ENCODE results near the gene EXT2. TPM values are rescaled to one million over a fixed set of nuclear protein-coding genes. Genes with fewer than 3 reads are reported as not detected.

The EXT2 gene
- total RNA-seq, 4 donors from 2014 or later, result 63.9 to 66.6 (median 65.9) TPM

DNA sequence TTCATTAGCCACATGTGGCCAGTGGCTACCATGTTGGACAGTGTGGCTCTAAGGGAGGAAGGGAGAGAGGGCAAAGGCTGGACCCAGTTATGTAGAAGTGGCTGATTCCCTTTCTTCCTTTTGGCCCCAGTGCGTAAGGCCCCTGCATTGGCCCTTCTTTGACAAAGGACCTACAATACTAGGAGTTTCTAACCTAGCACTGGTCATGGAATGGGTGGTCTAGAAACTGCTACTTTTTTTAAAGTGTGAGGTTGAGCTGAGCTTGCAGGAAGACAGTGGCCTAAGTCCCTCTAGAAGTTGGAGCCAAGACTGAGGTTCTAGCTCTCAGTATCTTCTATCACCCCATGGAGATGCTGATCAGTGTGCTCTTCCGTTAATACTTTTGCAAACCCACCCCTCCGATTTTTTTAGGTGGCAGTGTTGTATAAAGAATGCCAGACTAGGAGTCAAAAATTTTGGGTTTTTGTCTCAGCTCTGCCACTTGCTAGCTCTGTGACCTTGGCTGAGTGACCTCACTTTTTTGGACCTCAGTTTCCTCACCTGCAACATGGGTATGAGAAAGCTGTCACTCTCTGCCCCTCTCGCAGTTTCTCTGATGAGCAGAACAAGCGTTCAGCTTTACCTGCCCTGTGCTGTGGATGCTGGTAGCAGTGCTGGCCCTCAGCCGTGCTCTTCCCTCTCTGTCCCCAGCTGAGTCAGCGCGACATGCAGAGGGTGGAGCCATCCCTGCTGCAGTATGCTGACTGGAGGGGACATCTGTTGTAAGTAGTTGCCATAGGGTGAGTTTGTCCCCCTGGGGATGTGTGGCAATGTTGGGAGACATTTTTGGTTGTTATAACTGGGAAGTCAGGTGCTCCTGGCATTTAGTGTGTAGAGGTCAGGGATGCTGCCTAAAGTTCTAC is 22.5 kb upstream of the EXT2 start:
- H3K9me3 ChIP-seq, result no peaks in the 10 kb centered on the region
- WGBS, 2 donors (ENCODE audit: low coverage in 1 of 2), result 93 to 94% methylated on average over 3 to 4 of the region's 8 CpGs
- no peak for TF ChIP-seq POLR2AphosphoS5 (IDR thresholded peaks at IDR 0.05)
- no peak overlapping the region for H3K4me3 ChIP-seq
- H3K27ac ChIP-seq, result no peak overlapping the region
- peaks cover 0 to 15% (median 0%) of the 10 kb centered on the region in 3 donors for H3K4me1 ChIP-seq
- ATAC-seq, result no peak
- H3K36me3 ChIP-seq, result peaks cover 0 to 74% of the 10 kb centered on the region in 2 donors
- H3K27me3 ChIP-seq, result no peaks in the 10 kb centered on the region

DNA sequence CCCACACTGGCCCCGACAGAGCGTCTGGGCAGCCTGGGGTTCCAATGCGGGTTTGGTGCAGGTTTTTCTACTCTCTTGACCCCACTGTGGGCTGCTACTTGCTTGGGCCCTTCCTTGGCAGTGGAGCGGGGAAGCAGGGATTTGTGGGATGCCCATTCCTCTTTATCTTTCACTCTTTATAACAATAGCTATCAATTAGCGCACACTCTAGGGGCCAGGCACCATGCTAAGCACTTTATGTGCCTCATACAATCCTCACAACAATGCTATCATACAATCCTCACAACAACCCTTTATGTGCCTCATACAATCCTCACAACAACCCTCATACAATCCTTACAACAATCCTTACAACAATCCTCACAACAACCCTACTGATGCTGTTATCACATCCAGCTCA is 16.7 kb upstream of the EXT2 start:
- WGBS, 2 donors (ENCODE audit: low coverage in 1 of 2), result 93 to 100% methylated on average over 2 to 5 of the region's 5 CpGs
- Histone ChIP-seq H3K36me3 (peaks cover 0 to 95% of the 10 kb centered on the region in 2 donors), H3K4me3 (no peak overlapping the region)

DNA sequence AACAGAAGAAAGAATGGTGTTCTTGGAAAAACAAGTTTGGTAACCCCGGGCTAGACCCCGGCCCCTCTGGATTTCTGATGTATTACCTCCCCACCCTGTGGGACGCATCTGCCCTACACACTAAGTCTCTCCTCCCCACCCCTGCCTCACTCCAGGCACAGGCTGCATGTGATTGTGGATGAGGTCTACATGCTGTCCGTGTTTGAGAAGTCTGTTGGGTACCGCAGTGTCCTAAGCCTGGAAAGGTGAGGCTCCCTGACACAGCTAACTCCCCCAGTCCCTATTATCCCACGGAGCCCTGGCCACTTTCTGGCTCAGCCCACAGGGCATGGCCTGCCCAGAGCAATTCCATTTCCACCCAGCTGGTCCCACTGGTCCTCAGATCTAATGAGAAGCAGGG is 16.1 kb upstream of the EXT2 start:
- no peak overlapping the region for H3K4me3 ChIP-seq
- TF ChIP-seq POLR2AphosphoS5 (IDR thresholded peaks at IDR 0.05) (no peak), EP300 (IDR thresholded peaks at IDR 0.05) (no peak), POLR2A (IDR thresholded peaks at IDR 0.05) (no peak)
- TF ChIP-seq, protein P1, sequence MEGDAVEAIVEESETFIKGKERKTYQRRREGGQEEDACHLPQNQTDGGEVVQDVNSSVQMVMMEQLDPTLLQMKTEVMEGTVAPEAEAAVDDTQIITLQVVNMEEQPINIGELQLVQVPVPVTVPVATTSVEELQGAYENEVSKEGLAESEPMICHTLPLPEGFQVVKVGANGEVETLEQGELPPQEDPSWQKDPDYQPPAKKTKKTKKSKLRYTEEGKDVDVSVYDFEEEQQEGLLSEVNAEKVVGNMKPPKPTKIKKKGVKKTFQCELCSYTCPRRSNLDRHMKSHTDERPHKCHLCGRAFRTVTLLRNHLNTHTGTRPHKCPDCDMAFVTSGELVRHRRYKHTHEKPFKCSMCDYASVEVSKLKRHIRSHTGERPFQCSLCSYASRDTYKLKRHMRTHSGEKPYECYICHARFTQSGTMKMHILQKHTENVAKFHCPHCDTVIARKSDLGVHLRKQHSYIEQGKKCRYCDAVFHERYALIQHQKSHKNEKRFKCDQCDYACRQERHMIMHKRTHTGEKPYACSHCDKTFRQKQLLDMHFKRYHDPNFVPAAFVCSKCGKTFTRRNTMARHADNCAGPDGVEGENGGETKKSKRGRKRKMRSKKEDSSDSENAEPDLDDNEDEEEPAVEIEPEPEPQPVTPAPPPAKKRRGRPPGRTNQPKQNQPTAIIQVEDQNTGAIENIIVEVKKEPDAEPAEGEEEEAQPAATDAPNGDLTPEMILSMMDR (IDR thresholded peaks at IDR 0.05), result no peak
- no peak for ATAC-seq
- peaks cover 0 to 95% of the 10 kb centered on the region in 2 donors for H3K36me3 ChIP-seq
- WGBS, 2 donors (ENCODE audit: low coverage in 1 of 2), result 89 to 100% methylated on average over 3 of the region's 6 CpGs
- no peaks in the 10 kb centered on the region for H3K27me3 ChIP-seq
- H3K4me1 ChIP-seq, result no peaks in the 10 kb centered on the region
- no peaks in the 10 kb centered on the region for H3K9me3 ChIP-seq
- H3K27ac ChIP-seq, result no peak overlapping the region

More for the DNA sequence above, 16.7 kb upstream of the EXT2 start:
- no peaks in the 10 kb centered on the region for H3K9me3 ChIP-seq
- no peaks in the 10 kb centered on the region for H3K27me3 ChIP-seq
- no peak for ATAC-seq
- H3K4me1 ChIP-seq, result no peaks in the 10 kb centered on the region
- no peak overlapping the region for H3K27ac ChIP-seq
- TF ChIP-seq EP300 (IDR thresholded peaks at IDR 0.05), result no peak
- TF ChIP-seq, protein P1 (IDR thresholded peaks at IDR 0.05), result no peak
- no peak for TF ChIP-seq POLR2A (IDR thresholded peaks at IDR 0.05)
- TF ChIP-seq POLR2AphosphoS5 (IDR thresholded peaks at IDR 0.05), result no peak

- H3K27ac ChIP-seq, result no peak overlapping the region
- TF ChIP-seq POLR2A (IDR thresholded peaks at IDR 0.05), result no peak
- no peak for TF ChIP-seq POLR2AphosphoS5 (IDR thresholded peaks at IDR 0.05)
- TF ChIP-seq EP300 (IDR thresholded peaks at IDR 0.05), result no peak
- TF ChIP-seq, protein P1 (IDR thresholded peaks at IDR 0.05), result no peak
- H3K4me1 ChIP-seq, result no peaks in the 10 kb centered on the region
- H3K4me3 ChIP-seq, result no peak overlapping the region
- WGBS, 2 donors (ENCODE audit: low coverage in 1 of 2), result 96% methylated on average over 5 of the region's 9 CpGs; no CpG with 5 or more reads in 1 of the 2 donors
- H3K9me3 ChIP-seq, result no peaks in the 10 kb centered on the region
- H3K27me3 ChIP-seq, result no peaks in the 10 kb centered on the region
- ATAC-seq, result no peak
- peaks cover 0 to 83% of the 10 kb centered on the region in 2 donors for H3K36me3 ChIP-seq
Observed at GRCh38 chr11:44080951-44081350, 14.5 kb upstream of the EXT2 start.

- Histone ChIP-seq H3K4me3 (no peak overlapping the region), H3K9me3 (no peaks in the 10 kb centered on the region), H3K36me3 (peaks cover 0 to 71% of the 10 kb centered on the region in 2 donors), H3K27me3 (no peaks in the 10 kb centered on the region), H3K27ac (no peak overlapping the region), H3K4me1 (no peaks in the 10 kb centered on the region)
- TF ChIP-seq EP300 (IDR thresholded peaks at IDR 0.05) (no peak), POLR2A (IDR thresholded peaks at IDR 0.05) (no peak), POLR2AphosphoS5 (IDR thresholded peaks at IDR 0.05) (no peak)
- TF ChIP-seq, protein P1 (IDR thresholded peaks at IDR 0.05), result no peak
- ATAC-seq, result no peak
- WGBS, 2 donors (ENCODE audit: low coverage in 1 of 2), result 85 to 92% methylated on average over 3 to 4 of the region's 4 CpGs
Observed at GRCh38 chr11:44082645-44083044, 12.8 kb upstream of the EXT2 start.
